Measurements from ENCODE around the gene PCDHGB3. TPM values are rescaled to one million over a fixed set of nuclear protein-coding genes. Genes with fewer than 3 reads are reported as not detected.

Gene PCDHGB3
- total and polyA plus RNA-seq, 2 donors (not counting 3 experiments of a cell fraction or from before 2014, with no cell fraction given) = 1.8 to 2.0 TPM

DNA sequence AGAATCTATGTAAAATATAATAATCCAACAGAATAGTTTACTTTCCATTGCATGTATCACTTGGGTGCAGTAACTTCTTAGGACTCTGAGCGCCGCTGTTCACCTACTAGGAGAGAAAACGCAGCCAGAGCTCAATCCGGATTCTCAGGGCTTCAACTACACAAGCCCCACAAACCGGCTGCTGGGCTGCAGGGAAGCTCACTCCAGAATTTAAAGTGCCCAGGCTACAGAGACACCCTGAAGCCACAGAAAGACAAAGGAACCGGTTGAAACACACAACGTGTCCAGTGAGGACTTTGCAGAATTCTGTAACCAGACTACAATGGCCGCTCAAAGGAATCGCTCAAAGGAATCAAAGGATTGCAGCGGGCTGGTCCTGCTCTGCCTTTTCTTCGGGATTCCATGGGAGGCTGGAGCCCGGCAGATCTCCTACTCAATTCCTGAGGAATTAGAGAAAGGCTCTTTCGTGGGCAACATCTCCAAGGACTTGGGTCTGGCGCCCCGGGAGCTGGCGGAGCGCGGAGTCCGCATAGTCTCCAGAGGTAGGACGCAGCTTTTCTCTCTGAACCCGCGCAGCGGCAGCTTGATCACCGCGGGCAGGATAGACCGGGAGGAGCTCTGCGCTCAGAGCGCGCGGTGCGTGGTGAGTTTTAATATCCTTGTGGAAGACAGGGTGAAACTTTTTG, 43.0 kb downstream of the PCDHGB3 start, which contains the start of gene PCDHGA10:
PCDHGA10 (plus strand) TSS at position 134 of the 686 bp plus-strand sequence; CDS start at position 323, 189 bp downstream.
- Histone ChIP-seq H3K9me3 (replicated peaks; ENCODE audit: control insufficient read depth, insufficient read depth, low read length) (no peaks in the 10 kb centered on the region), H3K27ac (ENCODE audit: insufficient read depth, low read depth, low read length) (no peak within 1 kb of the TSS), H3K4me2 (ENCODE audit: insufficient read depth, low read length) (peak within 1 kb of the TSS; percentile 77), H3K4me1 (ENCODE audit: control insufficient read depth, extremely low read depth, insufficient read depth, low read length) (peaks cover 6% of the 10 kb centered on the region), H4K20me1 (replicated peaks; ENCODE audit: control insufficient read depth, extremely low read depth, insufficient read depth, low read length) (peaks cover 5% of the 10 kb centered on the region), H3K9ac (replicated peaks; ENCODE audit: extremely low read depth, insufficient read depth, low read length) (peak within 1 kb of the TSS; percentile 38), H3K79me2 (ENCODE audit: control insufficient read depth, insufficient read depth, low read length) (no peaks in the 10 kb centered on the region), H3K36me3 (ENCODE audit: control insufficient read depth in 2 of 2, extremely low read depth in 1 of 2, insufficient read depth in 2 of 2, low read length in 2 of 2) (no peaks in the 10 kb centered on the region), H2AFZ (ENCODE audit: low read depth, low read length) (peak within 1 kb of the TSS; percentile 27), H3K4me3 (replicated peaks in 1 of 3; ENCODE audit: insufficient read depth in 1 of 3, low read depth in 1 of 3, low read length in 3 of 3) (peak within 1 kb of the TSS; percentile 14 to 72 (median 34)), H3K27me3 (ENCODE audit: control insufficient read depth in 2 of 2, insufficient read depth in 2 of 2, low read length in 2 of 2) (peaks cover 48 to 84% of the 10 kb centered on the region in 2 experiments), H3K9me1 (replicated peaks; ENCODE audit: control insufficient read depth, extremely low read depth, insufficient read depth, low read length) (no peaks in the 10 kb centered on the region)
- BruUV-seq (replicated peaks) = TSS peak; percentile 14
- POLR2A ChIA-PET = interaction anchor here (1.0 to 1.4 kb wide), 3 partner anchors 17 to 144 kb away, joined by 3 to 6 read pairs (median 3); partner anchors contain the start of gene PCDHGA12
- DNase-seq (ENCODE audit: low read depth, low spot score) (peak; percentile 72), FAIRE-seq (peak; percentile 92)
- intact Hi-C loops (cut with micrococcal nuclease) (no loop called here), dilution Hi-C loops (cut with MboI; ENCODE audit: extremely low pct_ligation_motif_present, low sequenced_read_pairs) (no loop called here)
- TF ChIP-seq, protein P1, sequence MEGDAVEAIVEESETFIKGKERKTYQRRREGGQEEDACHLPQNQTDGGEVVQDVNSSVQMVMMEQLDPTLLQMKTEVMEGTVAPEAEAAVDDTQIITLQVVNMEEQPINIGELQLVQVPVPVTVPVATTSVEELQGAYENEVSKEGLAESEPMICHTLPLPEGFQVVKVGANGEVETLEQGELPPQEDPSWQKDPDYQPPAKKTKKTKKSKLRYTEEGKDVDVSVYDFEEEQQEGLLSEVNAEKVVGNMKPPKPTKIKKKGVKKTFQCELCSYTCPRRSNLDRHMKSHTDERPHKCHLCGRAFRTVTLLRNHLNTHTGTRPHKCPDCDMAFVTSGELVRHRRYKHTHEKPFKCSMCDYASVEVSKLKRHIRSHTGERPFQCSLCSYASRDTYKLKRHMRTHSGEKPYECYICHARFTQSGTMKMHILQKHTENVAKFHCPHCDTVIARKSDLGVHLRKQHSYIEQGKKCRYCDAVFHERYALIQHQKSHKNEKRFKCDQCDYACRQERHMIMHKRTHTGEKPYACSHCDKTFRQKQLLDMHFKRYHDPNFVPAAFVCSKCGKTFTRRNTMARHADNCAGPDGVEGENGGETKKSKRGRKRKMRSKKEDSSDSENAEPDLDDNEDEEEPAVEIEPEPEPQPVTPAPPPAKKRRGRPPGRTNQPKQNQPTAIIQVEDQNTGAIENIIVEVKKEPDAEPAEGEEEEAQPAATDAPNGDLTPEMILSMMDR (IDR thresholded peaks at IDR 0.05; ENCODE audit: extremely low read depth in 1 of 2, insufficient read depth in 1 of 2, low read depth in 1 of 2, low read length in 2 of 2) = peak; percentile 58 to 76
- no peak for TF ChIP-seq FOS (IDR thresholded peaks at IDR 0.05; ENCODE audit: borderline replicate concordance, insufficient read depth, low read length)
- peak; percentile 43 for TF ChIP-seq EZH2 (IDR thresholded peaks at IDR 0.05; ENCODE audit: borderline replicate concordance, low read depth, low read length, severe bottlenecking)
- TF ChIP-seq MYC (IDR thresholded peaks at IDR 0.05; ENCODE audit: low read depth, low read length) = no peak
- CTCF ChIA-PET = interaction anchor here (0.6 to 11.3 kb wide), 36 partner anchors 8 to 190 kb away, joined by 3 to 335 read pairs (median 8); partner anchors contain the start of genes PCDHB14, PCDHGA1, PCDHGA11 and PCDHGA12
